GM12872 (cell line): ENCODE measurements around the gene LBH.

Experiments used
- CTCF ChIP-seq: IDR thresholded peaks from 3 replicates; pipeline ENCODE4 v1.5.1; 2011; ENCODE audit warnings: low read depth, mild to moderate bottlenecking, low read length, moderate library complexity; ENCODE audit not compliant: insufficient read depth

LBH gene

GRCh38 chr2:30192314-30192713, 39.0 kb upstream of the LBH start:
- TF ChIP-seq CTCF, result no peak

GRCh38 chr2:30193104-30193681, 38.1 kb upstream of the LBH start:
- TF ChIP-seq CTCF, result no peak

GRCh38 chr2:30194421-30194820, 36.9 kb upstream of the LBH start:
- no peak for TF ChIP-seq CTCF

GRCh38 chr2:30195016-30195415, 36.3 kb upstream of the LBH start:
- TF ChIP-seq CTCF, result no peak

GRCh38 chr2:30197570-30198192, 33.7 kb upstream of the LBH start:
- no peak for TF ChIP-seq CTCF

- no peak for TF ChIP-seq CTCF
Measured at GRCh38 chr2:30201990-30202389, 29.3 kb upstream of the LBH start.

- no peak for TF ChIP-seq CTCF
Measured at GRCh38 chr2:30203156-30203555, 28.2 kb upstream of the LBH start.
